Rectal smooth muscle tissue (tissue), 1 donor: Measurements from ENCODE around the gene GRIK1.

Experiments used
- H3K27ac ChIP-seq: one replicate; pipeline ENCODE4 v1.7.0; 2013; ENCODE audit warnings: low read depth, low read length, inconsistent platforms
- H3K27me3 ChIP-seq: one replicate; pipeline ENCODE4 v1.7.0; 2013; ENCODE audit warnings: low read length; ENCODE audit not compliant: control insufficient read depth, insufficient read depth
- H3K36me3 ChIP-seq: one replicate; pipeline ENCODE4 v1.7.0; 2013; ENCODE audit warnings: low read length; ENCODE audit not compliant: control insufficient read depth, insufficient read depth
- H3K4me1 ChIP-seq: one replicate; pipeline ENCODE4 v1.7.0; 2013; ENCODE audit warnings: low read length; ENCODE audit not compliant: control insufficient read depth, insufficient read depth
- H3K4me3 ChIP-seq: one replicate; pipeline ENCODE4 v1.7.0; 2013; ENCODE audit warnings: low read length
- H3K9ac ChIP-seq: one replicate; pipeline ENCODE4 v1.7.0; 2013; ENCODE audit warnings: low read length

Gene GRIK1

GRCh38 chr21:29656504-29657239 lies 283.1 kb downstream of the GRIK1 start:
- no peak overlapping the region for H3K27ac ChIP-seq
- no peaks in the 10 kb centered on the region for H3K36me3 ChIP-seq
- no peaks in the 10 kb centered on the region for H3K27me3 ChIP-seq
- no peak overlapping the region for H3K4me3 ChIP-seq
- H3K9ac ChIP-seq, result no peak overlapping the region
- H3K4me1 ChIP-seq, result no peaks in the 10 kb centered on the region

- no peak overlapping the region for H3K9ac ChIP-seq
- H3K27me3 ChIP-seq, result no peaks in the 10 kb centered on the region
- H3K4me3 ChIP-seq, result no peak overlapping the region
- no peaks in the 10 kb centered on the region for H3K36me3 ChIP-seq
- H3K27ac ChIP-seq, result no peak overlapping the region
- no peaks in the 10 kb centered on the region for H3K4me1 ChIP-seq
Observed at GRCh38 chr21:29655577-29655976, 284.2 kb downstream of the GRIK1 start.

- Histone ChIP-seq H3K36me3 (no peaks in the 10 kb centered on the region), H3K4me1 (no peaks in the 10 kb centered on the region), H3K9ac (no peak overlapping the region), H3K4me3 (no peak overlapping the region), H3K27me3 (no peaks in the 10 kb centered on the region), H3K27ac (no peak overlapping the region)
Observed at GRCh38 chr21:29654855-29655254, 284.9 kb downstream of the GRIK1 start.

- H3K27ac ChIP-seq, result no peak overlapping the region
- H3K9ac ChIP-seq, result no peak overlapping the region
- H3K27me3 ChIP-seq, result no peaks in the 10 kb centered on the region
- no peak overlapping the region for H3K4me3 ChIP-seq
- no peaks in the 10 kb centered on the region for H3K36me3 ChIP-seq
- H3K4me1 ChIP-seq, result no peaks in the 10 kb centered on the region
Observed at GRCh38 chr21:29654203-29654602, 285.6 kb downstream of the GRIK1 start.

- no peaks in the 10 kb centered on the region for H3K36me3 ChIP-seq
- H3K4me1 ChIP-seq, result no peaks in the 10 kb centered on the region
- no peak overlapping the region for H3K9ac ChIP-seq
- H3K27me3 ChIP-seq, result no peaks in the 10 kb centered on the region
- no peak overlapping the region for H3K4me3 ChIP-seq
- H3K27ac ChIP-seq, result no peak overlapping the region
Observed at GRCh38 chr21:29650523-29651022, 289.2 kb downstream of the GRIK1 start.

- Histone ChIP-seq H3K4me1 (no peaks in the 10 kb centered on the region), H3K4me3 (no peak overlapping the region), H3K36me3 (no peaks in the 10 kb centered on the region), H3K9ac (no peak overlapping the region), H3K27ac (no peak overlapping the region), H3K27me3 (no peaks in the 10 kb centered on the region)
Observed at GRCh38 chr21:29649406-29649814, 290.4 kb downstream of the GRIK1 start.

GRCh38 chr21:29648710-29649240 lies 291.0 kb downstream of the GRIK1 start:
- H3K9ac ChIP-seq, result no peak overlapping the region
- H3K4me1 ChIP-seq, result no peaks in the 10 kb centered on the region
- H3K4me3 ChIP-seq, result no peak overlapping the region
- H3K27me3 ChIP-seq, result no peaks in the 10 kb centered on the region
- H3K36me3 ChIP-seq, result no peaks in the 10 kb centered on the region
- H3K27ac ChIP-seq, result no peak overlapping the region

- H3K4me1 ChIP-seq, result no peaks in the 10 kb centered on the region
- no peak overlapping the region for H3K4me3 ChIP-seq
- no peak overlapping the region for H3K9ac ChIP-seq
- no peak overlapping the region for H3K27ac ChIP-seq
- H3K36me3 ChIP-seq, result no peaks in the 10 kb centered on the region
- H3K27me3 ChIP-seq, result no peaks in the 10 kb centered on the region
Observed at GRCh38 chr21:29647353-29647781, 292.4 kb downstream of the GRIK1 start.

- H3K36me3 ChIP-seq, result no peaks in the 10 kb centered on the region
- H3K27ac ChIP-seq, result no peak overlapping the region
- H3K9ac ChIP-seq, result no peak overlapping the region
- no peak overlapping the region for H3K4me3 ChIP-seq
- H3K4me1 ChIP-seq, result no peaks in the 10 kb centered on the region
- H3K27me3 ChIP-seq, result no peaks in the 10 kb centered on the region
Observed at GRCh38 chr21:29645666-29646553, 293.9 kb downstream of the GRIK1 start.

- H3K27ac ChIP-seq, result no peak overlapping the region
- H3K27me3 ChIP-seq, result no peaks in the 10 kb centered on the region
- no peak overlapping the region for H3K4me3 ChIP-seq
- H3K4me1 ChIP-seq, result no peaks in the 10 kb centered on the region
- no peak overlapping the region for H3K9ac ChIP-seq
- no peaks in the 10 kb centered on the region for H3K36me3 ChIP-seq
Observed at GRCh38 chr21:29643289-29643688, 296.5 kb downstream of the GRIK1 start.

- Histone ChIP-seq H3K27me3 (no peaks in the 10 kb centered on the region), H3K27ac (no peak overlapping the region), H3K9ac (no peak overlapping the region), H3K4me1 (no peaks in the 10 kb centered on the region), H3K4me3 (no peak overlapping the region), H3K36me3 (no peaks in the 10 kb centered on the region)
Observed at GRCh38 chr21:29642551-29643245, 297.1 kb downstream of the GRIK1 start.
